NCI-H82 treated with DMSO at 0.1 percent for 48 hours (cell line): Measurements from ENCODE around the gene HBA2.
"Not testable (repeated sequence)": the region's sequence is repeated elsewhere in the genome, so short reads cannot be mapped to it uniquely, and the experiment has no call there.

Experiments
- DNase-seq: peaks from one replicate; lab custom pipeline; 2025; ENCODE audit not compliant: unreplicated experiment; lab: John Stamatoyannopoulos, UW

HBA2 gene

GRCh38 chr16:172374-172941, at the start of gene HBA2:
Gene HBA2, plus strand, starts transcription at chr16:172876. Its CDS starts 37 bp downstream, at chr16:172913.
- DNase-seq: not testable (repeated sequence)

GRCh38 chr16:123558-124350, 48.9 kb upstream of the HBA2 start:
- DNase-seq: not testable (repeated sequence)

- DNase-seq: no peak
Measured at GRCh38 chr16:125011-125410, 47.7 kb upstream of the HBA2 start.

- DNase-seq: no peak
Measured at GRCh38 chr16:129075-129474, 43.6 kb upstream of the HBA2 start.

- DNase-seq: no peak
Measured at GRCh38 chr16:130533-131173, 42.0 kb upstream of the HBA2 start.

- no peak for DNase-seq
Measured at GRCh38 chr16:132120-132519, 40.6 kb upstream of the HBA2 start.

- DNase-seq: no peak
Measured at GRCh38 chr16:133716-134115, 39.0 kb upstream of the HBA2 start.

GRCh38 chr16:138049-138417, 34.6 kb upstream of the HBA2 start:
- no peak for DNase-seq

- DNase-seq: no peak
Measured at GRCh38 chr16:140175-140857, 32.4 kb upstream of the HBA2 start.

- DNase-seq: no peak
Measured at GRCh38 chr16:142405-142967, 30.2 kb upstream of the HBA2 start.

GRCh38 chr16:143047-143446, 29.6 kb upstream of the HBA2 start:
- DNase-seq: no peak

- DNase-seq: no peak
Measured at GRCh38 chr16:143456-143855, 29.2 kb upstream of the HBA2 start.

- no peak for DNase-seq
Measured at GRCh38 chr16:144797-145252, 27.9 kb upstream of the HBA2 start.

- no peak for DNase-seq
Measured at GRCh38 chr16:146646-147045, 26.0 kb upstream of the HBA2 start.

- no peak for DNase-seq
Measured at GRCh38 chr16:149024-149660, 23.5 kb upstream of the HBA2 start.

- DNase-seq: no peak
Measured at GRCh38 chr16:152141-153128, 20.2 kb upstream of the HBA2 start, which contains the start of gene HBZ. Gene HBZ, plus strand, starts transcription at chr16:152644. Its CDS starts 266 bp downstream, at chr16:152910.

- DNase-seq: not testable (repeated sequence)
Measured at GRCh38 chr16:153129-153521, 19.6 kb upstream of the HBA2 start.

GRCh38 chr16:153550-154216, 19.0 kb upstream of the HBA2 start:
- DNase-seq: not testable (repeated sequence)
